SK-N-SH treated with all-trans-retinoic acid at 6 μM for 48 hours (cell line): ENCODE data around the gene FAM234B.

Experiments used
- BACH2 ChIP-seq: fragments of 250-450 bp; sonication (Bioruptor Pico); IDR thresholded peaks from 2 replicates; pipeline ENCODE4 v1.9.0; 2021; ENCODE audit warnings: mild to moderate bottlenecking, borderline replicate concordance
- CREB5 ChIP-seq: fragments of 250-450 bp; sonication (Bioruptor Pico); IDR thresholded peaks from 2 replicates; pipeline ENCODE4 v1.5.1; 2020; ENCODE audit warnings: low read depth, mild to moderate bottlenecking, moderate library complexity
- ISL1 ChIP-seq: fragments of 250-450 bp; sonication (Bioruptor Pico); IDR thresholded peaks from 2 replicates; pipeline ENCODE4 v2.1.2; 2022; ENCODE audit warnings: mild to moderate bottlenecking, moderate library complexity
- RARB ChIP-seq: fragments of 250-450 bp; sonication (Bioruptor Pico); IDR thresholded peaks from 2 replicates; pipeline ENCODE4 v1.8.0; 2021; ENCODE audit warnings: mild to moderate bottlenecking, moderate library complexity
- SNAI2 ChIP-seq: fragments of 250-450 bp; sonication (Bioruptor Pico); IDR thresholded peaks from 2 replicates; pipeline ENCODE4 v1.5.0; 2020; ENCODE audit warnings: mild to moderate bottlenecking, moderate library complexity
- TOX ChIP-seq: fragments of 250-450 bp; sonication (Bioruptor Pico); IDR thresholded peaks from 2 replicates; pipeline ENCODE4 v1.8.0; 2021; ENCODE audit warnings: mild to moderate bottlenecking, moderate library complexity, borderline replicate concordance
- ZFP3 ChIP-seq: fragments of 250-450 bp; sonication (Bioruptor Pico); IDR thresholded peaks from 2 replicates; pipeline ENCODE4 v1.5.0; 2020; ENCODE audit warnings: mild to moderate bottlenecking, moderate library complexity

DNA sequence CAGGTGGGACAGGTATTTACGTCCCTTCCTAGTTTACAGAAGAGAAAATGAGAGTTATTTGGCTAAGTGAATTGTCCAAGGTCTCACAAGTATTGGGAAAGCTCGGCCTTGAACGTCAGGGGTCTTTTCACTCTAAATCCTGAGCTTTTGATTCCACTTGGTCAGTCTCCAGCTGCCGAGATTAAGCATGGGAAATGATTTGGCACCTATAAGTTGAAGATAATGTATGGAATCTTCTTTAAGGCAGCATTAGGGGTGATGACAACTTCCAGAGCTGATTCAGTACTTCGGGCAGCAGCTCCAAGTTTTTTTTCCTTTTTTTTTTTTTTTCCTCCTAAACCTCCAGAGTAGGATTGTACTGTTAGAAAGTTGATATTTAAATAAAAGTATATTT is 722 bp downstream of the FAM234B start:
- TF ChIP-seq TOX (CRISPR knock-in tag) (no peak), CREB5 (no peak), BACH2 (CRISPR knock-in tag) (no peak), ISL1 (CRISPR knock-in tag) (no peak), ZFP3 (no peak), RARB (no peak), SNAI2 (no peak)
